Measurements from ENCODE around the gene MIGA1.

The MIGA1 gene

DNA sequence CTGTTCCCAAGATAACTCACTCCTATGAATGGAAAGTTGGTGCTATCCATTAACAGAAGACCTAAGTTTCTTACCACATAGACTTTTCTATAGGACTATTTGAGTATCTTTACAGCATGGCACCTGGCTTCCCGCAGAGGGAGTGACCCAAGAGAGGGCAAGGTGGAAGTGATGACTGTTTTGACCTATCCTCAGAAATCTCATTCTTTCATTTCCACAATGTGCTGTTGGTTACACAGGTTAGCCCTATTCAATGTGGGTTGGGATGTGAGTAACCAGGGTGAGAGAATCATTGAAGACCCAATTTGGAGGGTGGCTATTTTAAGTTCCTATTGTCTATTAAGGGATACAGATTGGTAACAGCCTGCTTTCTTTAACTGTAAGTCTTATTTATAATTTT, 70.6 kb downstream of the MIGA1 start:
- DNase-seq (ENCODE audit: low read depth), result no peak
- TF ChIP-seq, protein P1, sequence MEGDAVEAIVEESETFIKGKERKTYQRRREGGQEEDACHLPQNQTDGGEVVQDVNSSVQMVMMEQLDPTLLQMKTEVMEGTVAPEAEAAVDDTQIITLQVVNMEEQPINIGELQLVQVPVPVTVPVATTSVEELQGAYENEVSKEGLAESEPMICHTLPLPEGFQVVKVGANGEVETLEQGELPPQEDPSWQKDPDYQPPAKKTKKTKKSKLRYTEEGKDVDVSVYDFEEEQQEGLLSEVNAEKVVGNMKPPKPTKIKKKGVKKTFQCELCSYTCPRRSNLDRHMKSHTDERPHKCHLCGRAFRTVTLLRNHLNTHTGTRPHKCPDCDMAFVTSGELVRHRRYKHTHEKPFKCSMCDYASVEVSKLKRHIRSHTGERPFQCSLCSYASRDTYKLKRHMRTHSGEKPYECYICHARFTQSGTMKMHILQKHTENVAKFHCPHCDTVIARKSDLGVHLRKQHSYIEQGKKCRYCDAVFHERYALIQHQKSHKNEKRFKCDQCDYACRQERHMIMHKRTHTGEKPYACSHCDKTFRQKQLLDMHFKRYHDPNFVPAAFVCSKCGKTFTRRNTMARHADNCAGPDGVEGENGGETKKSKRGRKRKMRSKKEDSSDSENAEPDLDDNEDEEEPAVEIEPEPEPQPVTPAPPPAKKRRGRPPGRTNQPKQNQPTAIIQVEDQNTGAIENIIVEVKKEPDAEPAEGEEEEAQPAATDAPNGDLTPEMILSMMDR (IDR thresholded peaks at IDR 0.05; ENCODE audit: low read depth, low read length, missing control alignments), result no peak
- no peak overlapping the region for H3K4me3 ChIP-seq (ENCODE audit: low read depth, low read length)

DNA sequence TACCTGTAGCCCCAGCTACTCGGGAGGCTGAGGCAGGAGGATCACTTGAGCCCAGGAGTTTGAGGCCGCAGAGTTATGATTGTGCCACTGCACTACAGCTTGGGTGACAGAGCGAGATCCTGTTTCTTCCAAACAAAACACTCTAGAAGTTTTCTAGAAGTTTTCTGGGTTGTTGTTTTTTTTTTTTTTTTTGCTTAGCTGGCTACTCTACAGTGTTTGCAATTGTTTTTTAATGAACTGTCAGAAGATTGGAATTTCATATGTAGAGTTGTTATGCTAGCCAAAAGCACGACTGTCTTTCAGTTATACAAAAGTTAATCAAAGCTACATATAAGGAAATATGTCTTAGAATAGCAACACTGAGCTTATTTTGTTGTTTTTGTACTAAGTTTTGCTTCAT, 78.1 kb downstream of the MIGA1 start:
- no peak for DNase-seq (ENCODE audit: low read depth)
- TF ChIP-seq, protein P1 (IDR thresholded peaks at IDR 0.05; ENCODE audit: low read depth, low read length, missing control alignments), result no peak
- no peak overlapping the region for H3K4me3 ChIP-seq (ENCODE audit: low read depth, low read length)

DNA sequence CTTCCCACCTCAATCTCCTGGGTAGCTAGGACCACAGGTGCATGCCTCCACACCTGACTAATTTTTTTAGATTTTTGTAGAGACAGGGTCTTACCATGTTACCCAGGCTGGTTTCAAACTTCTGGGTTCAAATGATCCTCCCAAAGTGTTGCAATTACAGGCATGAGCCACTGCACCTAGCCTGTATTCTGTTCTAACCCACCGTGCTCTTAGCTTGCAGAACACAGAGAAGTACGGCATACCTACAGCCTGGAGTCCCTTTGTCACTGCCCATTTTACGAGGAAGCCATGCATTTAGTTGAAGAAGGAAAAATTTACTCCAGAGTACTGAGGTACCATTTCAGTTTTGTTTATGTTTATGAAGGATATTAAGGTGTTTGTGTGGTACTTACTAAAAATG, 79.3 kb downstream of the MIGA1 start:
- H3K4me3 ChIP-seq (ENCODE audit: low read depth, low read length), result no peak overlapping the region
- DNase-seq (ENCODE audit: low read depth), result no peak
- TF ChIP-seq, protein P1 (IDR thresholded peaks at IDR 0.05; ENCODE audit: low read depth, low read length, missing control alignments), result no peak

DNA sequence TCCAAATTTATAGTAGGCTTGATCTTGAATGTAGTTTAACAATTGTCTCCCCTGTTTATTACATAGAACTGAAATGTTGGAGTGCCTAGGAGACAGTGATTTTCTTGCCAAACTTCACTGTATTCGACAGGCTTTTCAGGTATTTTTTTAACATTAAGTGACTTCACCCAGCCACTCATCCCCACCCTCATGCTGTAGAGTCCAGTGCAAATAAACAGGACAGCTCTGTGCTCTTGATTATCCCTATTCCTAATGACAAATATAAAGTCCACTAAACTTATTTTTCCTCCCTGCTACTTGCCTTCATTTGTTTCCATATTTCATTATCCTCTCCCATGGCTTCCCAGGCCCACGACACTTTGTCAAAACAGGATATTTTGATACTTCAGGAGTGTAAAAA, 79.8 kb downstream of the MIGA1 start:
- TF ChIP-seq, protein P1 (IDR thresholded peaks at IDR 0.05; ENCODE audit: low read depth, low read length, missing control alignments), result no peak
- DNase-seq (ENCODE audit: low read depth), result no peak
- no peak overlapping the region for H3K4me3 ChIP-seq (ENCODE audit: low read depth, low read length)

DNA sequence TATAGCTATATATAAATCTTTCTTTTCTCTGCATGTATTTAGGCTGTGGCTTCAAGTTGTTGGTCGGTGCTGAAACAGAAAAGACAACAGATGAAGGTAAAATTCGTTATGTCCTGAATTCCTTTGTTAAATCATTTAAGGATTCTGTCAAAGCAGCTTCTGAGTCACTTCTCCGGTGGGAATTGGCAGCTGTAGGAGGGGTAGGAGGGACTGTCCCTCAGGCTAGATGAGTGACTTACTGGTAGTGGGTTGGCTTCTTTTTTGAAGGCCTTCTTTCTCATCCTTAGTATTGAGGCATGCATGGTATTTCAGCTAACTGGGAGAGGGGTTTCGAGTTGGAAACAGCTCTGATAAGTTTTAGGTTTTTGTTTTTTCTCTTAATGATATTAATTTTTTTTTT, 86.8 kb downstream of the MIGA1 start:
- TF ChIP-seq, protein P1 (IDR thresholded peaks at IDR 0.05; ENCODE audit: low read depth, low read length, missing control alignments), result no peak
- no peak overlapping the region for H3K4me3 ChIP-seq (ENCODE audit: low read depth, low read length)
- DNase-seq (ENCODE audit: low read depth), result no peak

DNA sequence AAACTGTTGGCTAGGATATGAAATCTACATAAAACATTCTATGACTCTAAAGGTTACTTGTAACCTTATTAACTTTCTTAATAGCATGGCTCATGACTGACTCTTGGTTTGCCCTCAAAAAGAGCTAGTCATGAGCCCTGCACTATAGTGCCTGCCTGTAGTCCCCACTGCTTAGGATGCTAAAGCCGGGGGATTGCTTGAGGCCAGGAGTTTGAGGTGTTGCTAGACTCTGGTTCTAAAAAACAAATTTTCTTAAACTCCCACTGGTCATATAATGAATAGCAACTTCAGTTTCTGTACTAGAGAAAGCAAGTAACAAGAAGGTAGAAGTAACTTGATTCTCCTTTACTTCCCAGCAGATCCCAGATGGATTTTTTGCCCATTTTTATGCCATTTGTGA, 93.2 kb downstream of the MIGA1 start:
- no peak overlapping the region for H3K4me3 ChIP-seq (ENCODE audit: low read depth, low read length)
- no peak for DNase-seq (ENCODE audit: low read depth)
- TF ChIP-seq, protein P1 (IDR thresholded peaks at IDR 0.05; ENCODE audit: low read depth, low read length, missing control alignments), result no peak

DNA sequence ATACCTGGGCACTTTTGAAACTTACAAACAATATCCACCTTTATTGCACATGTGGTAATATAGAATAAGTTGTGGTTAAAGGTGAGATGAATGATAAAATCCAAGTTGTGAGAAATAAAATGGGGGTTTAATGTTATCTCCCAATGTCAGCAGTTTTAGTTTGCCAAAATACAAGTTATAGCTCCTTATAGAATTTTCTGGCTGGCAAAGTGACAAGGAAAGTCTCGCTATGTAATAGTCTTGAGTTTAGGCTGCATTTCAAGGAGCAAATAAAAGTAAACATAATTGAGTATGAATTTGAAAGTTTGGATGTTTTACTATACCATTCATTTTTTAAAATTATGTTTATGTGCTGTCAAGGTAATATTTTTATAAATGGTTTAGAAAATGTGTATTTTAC, 94.0 kb downstream of the MIGA1 start:
- DNase-seq (ENCODE audit: low read depth), result no peak
- TF ChIP-seq, protein P1 (IDR thresholded peaks at IDR 0.05; ENCODE audit: low read depth, low read length, missing control alignments), result no peak
- H3K4me3 ChIP-seq (ENCODE audit: low read depth, low read length), result no peak overlapping the region
